GM23248 (cell line): ENCODE data around the gene CDA.

Source experiments
- EZH2 ChIP-seq: fragments of 200-600 bp; sonication (generic); IDR thresholded peaks from 2 replicates; pipeline ENCODE4 v1.6.1; 2018; ENCODE audit warnings: antibody characterized with exemption, mild to moderate bottlenecking; ENCODE audit not compliant: insufficient read depth, poor library complexity, severe bottlenecking
- EZH2phosphoT487 ChIP-seq: fragments of 200-600 bp; sonication (generic); IDR thresholded peaks from 2 replicates; pipeline ENCODE4 v1.6.1; 2018; ENCODE audit warnings: antibody characterized with exemption, moderate library complexity, mild to moderate bottlenecking, low read depth; ENCODE audit not compliant: insufficient read depth

- TF ChIP-seq EZH2 (no peak), EZH2phosphoT487 (no peak)
Observed at GRCh38 chr1:20643080-20643479, 54.2 kb downstream of the CDA start.
